Left lung (tissue), 10 donors: ENCODE results near the gene SIN3B. TPM values are rescaled to one million over a fixed set of nuclear protein-coding genes. Genes with fewer than 3 reads are reported as not detected.
A peak's percentile ranks its signal among the peaks of the same experiment; 100 is the strongest.

ENCODE experiments used
- ATAC-seq: fragments of 200-7000 bp; cut with Tn5 transposase; one replicate; pipeline ENCODE4 v1.9.1; 2020; ENCODE audit warnings: moderate library complexity
- DNase-seq, 4 donors: peaks; one replicate each; pipeline ENCODE4 v3.0.0-alpha.2; 2013 to 2020
- H3K27ac ChIP-seq, 2 donors: fragments of 200-600 bp; sonication (generic) in 1 of 2; one replicate each; pipeline versions ENCODE4 v1.5.0 to v1.8.0; 2020 to 2021
- H3K27me3 ChIP-seq, 2 donors: fragments of 200-600 bp; sonication (generic) in 1 of 2; one replicate each; pipeline versions ENCODE4 v1.5.0 to v1.8.0; 2020 to 2021
- H3K36me3 ChIP-seq, 2 donors: fragments of 200-600 bp; sonication (generic) in 1 of 2; one replicate each; pipeline versions ENCODE4 v1.5.0 to v1.8.0; 2020 to 2021
- H3K4me1 ChIP-seq, 2 donors: fragments of 200-600 bp; one replicate each; pipeline ENCODE4 v1.8.0; 2021
- H3K4me3 ChIP-seq, 2 donors: fragments of 200-600 bp; sonication (generic) in 1 of 2; one replicate each; pipeline versions ENCODE4 v1.5.0 to v1.8.0; 2020 to 2021; ENCODE audit warnings: mild to moderate bottlenecking in 1 of 2
- H3K9me3 ChIP-seq, 2 donors: fragments of 200-600 bp; sonication (generic) in 1 of 2; one replicate each; pipeline versions ENCODE4 v1.5.0 to v1.8.0; 2020 to 2021
- CTCF ChIP-seq, 2 donors: fragments of 200-600 bp; sonication (generic) in 1 of 2; IDR thresholded peaks; one replicate each; pipeline versions ENCODE4 v1.5.0 to v1.8.0; 2021; ENCODE audit warnings: antibody characterized with exemption in 2 of 2
- intact Hi-C, 2 donors: fragments of 100-400 bp; cut with DNase I; formaldehyde crosslinking; loops; one replicate each; pipeline versions ENCODE4 v1.11.2 to v1.14.2; 2022
- polyA plus RNA-seq, 6 donors: library from polyadenylated mRNA; unstranded; fragments of 120-200 nt; gene quantifications; one replicate each; pipeline ENCODE4 v1.2.1, GENCODE V29; 2013; ENCODE audit not compliant: insufficient read length in 6 of 6
- total RNA-seq, 2 donors: library from RNA; stranded (reverse); fragmentation: NEBNext Ultra II Directional; extraction: Animal tissue kit (Norgen Biotek cat#: 25700); gene quantifications; one replicate each; pipeline ENCODE4 v1.2.1, GENCODE V29; 2021
- donor health status: DM: no; HTN: yes; CAD: no.
- donor health status: DM: no; HTN: no; CAD: no.

The SIN3B gene
- total and polyA plus RNA-seq, 8 donors = 46.3 to 91.1 (median 69.5) TPM

- H3K27me3 ChIP-seq = peaks cover 0 to 16% of the 10 kb centered on the region in 2 donors
- intact Hi-C loops = no loop called here
- peaks cover 0 to 18% of the 10 kb centered on the region in 2 donors for H3K4me1 ChIP-seq
- no peak for TF ChIP-seq CTCF (IDR thresholded peaks at IDR 0.05)
- H3K9me3 ChIP-seq = peaks cover 0 to 36% of the 10 kb centered on the region in 2 donors
- ATAC-seq (no peak), DNase-seq (no peak)
- peaks cover 0 to 20% of the 10 kb centered on the region in 2 donors for H3K36me3 ChIP-seq
- no peak overlapping the region for H3K4me3 ChIP-seq
- H3K27ac ChIP-seq = no peak overlapping the region
Observed at GRCh38 chr19:16883522-16883921, 54.3 kb downstream of the SIN3B start.

- H3K4me3 ChIP-seq = no peak overlapping the region
- no peak for ATAC-seq
- no peak for TF ChIP-seq CTCF (IDR thresholded peaks at IDR 0.05)
- peaks cover 0 to 31% of the 10 kb centered on the region in 2 donors for H3K9me3 ChIP-seq
- H3K27me3 ChIP-seq = peaks cover 0 to 30% of the 10 kb centered on the region in 2 donors
- DNase-seq = no peak
- intact Hi-C loops = no loop called here
- peak overlapping the region in 1 of 2 donors; percentile 80 for H3K27ac ChIP-seq
- peaks cover 0 to 4% of the 10 kb centered on the region in 2 donors for H3K36me3 ChIP-seq
- H3K4me1 ChIP-seq = peaks cover 0 to 23% of the 10 kb centered on the region in 2 donors
Observed at GRCh38 chr19:16885166-16885565, 56.0 kb downstream of the SIN3B start.

GRCh38 chr19:16886305-16886880 is 57.2 kb downstream of the SIN3B start:
- peaks cover 0 to 30% of the 10 kb centered on the region in 2 donors for H3K27me3 ChIP-seq
- ATAC-seq = peak; percentile 78
- H3K27ac ChIP-seq = peak overlapping the region; percentile 69 to 80
- intact Hi-C loops = no loop called here
- peaks cover 0 to 20% of the 10 kb centered on the region in 2 donors for H3K9me3 ChIP-seq
- H3K36me3 ChIP-seq = no peaks in the 10 kb centered on the region
- TF ChIP-seq CTCF (IDR thresholded peaks at IDR 0.05) = no peak
- no peak overlapping the region for H3K4me3 ChIP-seq
- H3K4me1 ChIP-seq = peaks cover 0 to 23% of the 10 kb centered on the region in 2 donors
- DNase-seq = peak in 3 of 4 donors; percentile 47 to 84 (median 75)

GRCh38 chr19:16887353-16888265 is 58.4 kb downstream of the SIN3B start:
- Histone ChIP-seq H3K27me3 (peaks cover 0 to 30% of the 10 kb centered on the region in 2 donors), H3K9me3 (peaks cover 0 to 8% of the 10 kb centered on the region in 2 donors), H3K4me1 (peaks cover 0 to 26% of the 10 kb centered on the region in 2 donors), H3K4me3 (no peak overlapping the region), H3K36me3 (no peaks in the 10 kb centered on the region), H3K27ac (peak overlapping the region; percentile 69 to 80)
- intact Hi-C loops = no loop called here
- TF ChIP-seq CTCF (IDR thresholded peaks at IDR 0.05) = no peak
- DNase-seq (no peak), ATAC-seq (no peak)
